DMS53 (cell line): Measurements from ENCODE around the gene CLDND1.

Experiments
- DNase-seq: peaks from one replicate; lab custom pipeline; 2025; lab: John Stamatoyannopoulos, UW

CLDND1 gene

DNA sequence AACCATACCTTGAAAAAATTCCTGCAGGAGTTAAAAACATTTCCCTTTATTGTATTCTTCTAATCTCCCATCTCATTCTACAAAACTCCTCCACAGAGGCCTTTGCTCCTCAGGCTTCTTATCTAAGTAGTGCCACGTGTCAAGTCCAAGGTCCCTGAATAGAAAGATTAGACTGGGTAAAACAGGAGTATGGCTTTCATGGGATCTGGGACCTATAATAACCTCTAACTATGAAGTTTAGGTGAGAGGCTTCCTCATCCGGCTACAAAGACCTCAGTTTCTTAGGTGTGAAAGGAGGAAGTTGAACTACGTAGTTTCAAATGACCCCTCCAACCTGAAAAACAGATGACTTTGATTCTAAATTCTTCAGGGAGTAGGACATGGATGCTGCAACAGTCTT lies 29.1 kb upstream of the CLDND1 start:
- no peak for DNase-seq

- DNase-seq, result no peak
Measured at GRCh38 chr3:98551236-98551635, 28.5 kb upstream of the CLDND1 start.

DNA sequence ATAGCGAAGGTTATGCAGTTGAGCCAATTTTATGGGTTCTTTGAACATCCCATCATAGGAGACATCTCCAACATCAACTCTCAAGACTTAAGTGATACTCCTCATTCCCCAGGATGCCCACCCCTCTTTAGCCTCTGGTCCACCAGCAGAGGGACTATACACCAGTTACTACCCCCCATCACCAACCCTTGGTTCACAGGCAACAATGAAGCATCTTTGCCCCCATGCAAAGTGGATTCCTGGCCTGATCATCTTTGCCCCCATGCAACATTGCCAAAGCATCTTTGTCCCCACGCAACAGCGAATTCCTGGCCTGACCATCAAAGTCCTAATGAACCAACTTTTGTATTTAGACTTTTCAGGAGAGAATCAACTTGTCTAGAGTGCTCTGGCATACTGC lies 28.1 kb upstream of the CLDND1 start:
- no peak for DNase-seq

GRCh38 chr3:98548544-98548943 lies 25.8 kb upstream of the CLDND1 start:
- no peak for DNase-seq

DNA sequence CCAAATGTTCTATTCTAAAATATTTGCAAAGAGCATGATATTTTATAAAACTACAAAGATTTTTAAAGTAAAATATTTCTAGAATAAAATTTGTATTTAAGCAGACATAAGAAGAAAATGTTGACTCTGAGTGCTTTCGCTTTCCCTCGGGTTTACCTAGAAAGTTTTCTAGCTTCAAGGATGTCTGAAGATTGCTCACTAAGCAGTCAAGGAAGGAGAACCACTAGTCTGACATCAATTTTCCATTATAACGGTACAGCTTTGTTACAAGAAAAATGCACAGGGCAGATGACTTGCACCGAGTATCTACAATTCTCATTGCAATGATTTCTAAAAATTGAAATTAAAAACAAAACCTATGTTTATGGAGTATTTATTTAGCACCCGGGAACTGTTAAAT lies 23.2 kb upstream of the CLDND1 start:
- DNase-seq, result no peak

DNA sequence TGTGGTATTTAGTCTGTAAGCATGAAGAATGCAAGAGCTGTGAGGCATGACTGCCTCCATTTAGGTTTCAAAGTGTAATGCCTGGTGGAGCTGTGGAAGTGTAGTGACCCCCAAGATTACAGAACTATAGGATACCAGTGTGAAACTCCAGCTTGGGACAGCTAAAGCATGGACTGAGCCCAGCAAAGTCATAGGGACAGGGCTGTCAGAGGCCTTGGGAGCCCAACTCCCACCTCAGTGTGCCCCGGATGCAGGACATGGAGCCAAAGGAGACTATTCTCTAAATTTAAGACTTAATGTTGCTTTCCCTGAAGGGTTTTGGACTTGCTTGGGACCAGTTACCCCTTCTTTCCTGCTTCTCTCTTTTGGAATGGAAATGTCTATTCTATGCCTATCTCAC lies 19.9 kb upstream of the CLDND1 start:
- DNase-seq, result no peak

DNA sequence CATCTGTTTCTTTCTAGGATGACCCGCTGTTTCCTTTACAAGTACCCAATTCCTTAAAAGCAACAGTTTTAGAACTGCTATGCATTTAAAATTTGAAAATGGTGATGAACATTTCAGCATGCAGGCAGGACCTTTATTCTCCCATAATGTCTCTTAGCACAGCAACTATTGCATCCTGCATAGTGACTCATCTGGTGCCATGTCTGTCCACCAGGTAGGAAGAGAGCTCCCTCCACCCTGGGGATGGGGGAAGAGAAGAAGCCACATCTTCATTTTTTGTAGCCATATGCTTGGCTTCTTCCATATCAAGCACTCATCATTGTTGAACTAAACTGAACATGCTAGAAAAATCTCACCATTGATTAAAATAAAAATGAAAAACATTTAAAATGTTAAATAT lies 19.0 kb upstream of the CLDND1 start:
- peak; percentile 5 for DNase-seq

DNA sequence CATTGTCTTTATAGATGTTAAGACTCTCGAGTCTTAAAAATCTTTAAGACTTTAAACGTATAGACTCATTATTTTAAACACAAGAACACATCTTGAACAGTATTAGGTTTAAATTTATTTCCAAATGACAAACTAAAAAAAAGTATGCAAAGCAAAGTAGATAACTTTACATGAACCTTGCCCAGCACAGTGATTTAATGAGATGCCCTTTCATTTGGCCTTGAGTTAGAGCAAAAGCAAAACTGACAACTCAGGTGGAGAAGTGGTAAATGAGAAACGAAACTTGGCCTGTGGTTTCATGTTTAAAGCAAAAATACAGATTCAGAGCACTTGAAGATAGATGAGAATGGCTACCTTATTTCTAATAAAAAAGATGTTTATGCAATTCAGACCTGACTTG lies 17.6 kb upstream of the CLDND1 start:
- no peak for DNase-seq

GRCh38 chr3:98536456-98537017 lies 13.8 kb upstream of the CLDND1 start:
- DNase-seq, result no peak

- no peak for DNase-seq
Measured at GRCh38 chr3:98534734-98535133, 12.0 kb upstream of the CLDND1 start.

DNA sequence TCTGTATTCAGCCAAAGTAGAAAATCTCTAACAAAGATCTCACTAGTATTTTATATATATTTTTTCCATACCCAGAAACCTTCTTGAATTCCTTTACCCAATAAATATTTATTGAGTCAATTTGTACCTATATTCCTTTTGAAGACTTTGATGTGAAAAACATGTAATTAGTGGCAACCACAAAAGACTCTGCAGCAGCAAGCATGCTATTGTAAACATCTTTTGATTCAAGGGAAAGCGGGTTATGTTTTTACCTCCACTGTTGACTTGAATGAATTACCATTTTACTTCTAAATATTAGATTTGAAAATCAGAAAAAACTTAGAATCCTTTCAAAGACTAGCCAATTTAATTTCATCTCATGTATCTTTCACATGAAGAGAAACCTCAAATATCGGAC lies 11.5 kb upstream of the CLDND1 start:
- DNase-seq, result no peak

DNA sequence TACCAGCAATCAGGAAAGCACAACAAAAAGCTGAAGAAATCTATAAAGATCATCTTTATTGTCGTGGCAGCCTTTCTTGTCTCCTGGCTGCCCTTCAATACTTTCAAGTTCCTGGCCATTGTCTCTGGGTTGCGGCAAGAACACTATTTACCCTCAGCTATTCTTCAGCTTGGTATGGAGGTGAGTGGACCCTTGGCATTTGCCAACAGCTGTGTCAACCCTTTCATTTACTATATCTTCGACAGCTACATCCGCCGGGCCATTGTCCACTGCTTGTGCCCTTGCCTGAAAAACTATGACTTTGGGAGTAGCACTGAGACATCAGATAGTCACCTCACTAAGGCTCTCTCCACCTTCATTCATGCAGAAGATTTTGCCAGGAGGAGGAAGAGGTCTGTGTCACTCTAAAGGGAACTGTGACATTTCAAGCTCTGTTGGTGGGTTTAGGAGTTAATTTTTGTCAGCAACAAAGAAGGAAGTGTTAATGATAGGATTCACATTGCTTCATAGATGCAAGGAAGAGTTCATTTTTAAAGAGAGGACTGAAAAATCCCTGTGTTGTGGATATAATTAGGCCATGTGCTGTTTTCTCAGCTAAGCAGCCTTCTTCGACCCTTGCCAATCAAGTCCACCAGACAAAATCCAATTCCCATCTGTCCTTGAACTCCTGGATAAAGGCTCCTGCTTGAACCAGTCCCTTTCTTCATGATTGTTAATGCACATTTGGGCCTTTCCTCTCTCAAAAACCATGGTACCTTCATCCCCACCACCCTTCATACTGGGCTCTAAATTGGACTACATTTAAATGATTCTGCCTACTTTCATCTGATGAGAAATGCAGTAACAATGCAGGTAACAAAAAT lies 10.2 kb upstream of the CLDND1 start:
- no peak for DNase-seq

DNA sequence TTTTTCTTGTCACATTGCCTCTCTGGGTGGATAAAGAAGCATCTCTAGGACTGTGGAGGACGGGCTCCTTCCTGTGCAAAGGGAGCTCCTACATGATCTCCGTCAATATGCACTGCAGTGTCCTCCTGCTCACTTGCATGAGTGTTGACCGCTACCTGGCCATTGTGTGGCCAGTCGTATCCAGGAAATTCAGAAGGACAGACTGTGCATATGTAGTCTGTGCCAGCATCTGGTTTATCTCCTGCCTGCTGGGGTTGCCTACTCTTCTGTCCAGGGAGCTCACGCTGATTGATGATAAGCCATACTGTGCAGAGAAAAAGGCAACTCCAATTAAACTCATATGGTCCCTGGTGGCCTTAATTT lies 9.6 kb upstream of the CLDND1 start:
- no peak for DNase-seq

GRCh38 chr3:98531622-98532274 lies 9.0 kb upstream of the CLDND1 start, which contains the start of gene GPR15:
Gene GPR15 (plus strand): TSS chr3:98531978. CDS start chr3:98532034, 56 bp downstream.
- DNase-seq, result no peak

- DNase-seq, result no peak
Measured at GRCh38 chr3:98530676-98531075, 8.0 kb upstream of the CLDND1 start.

GRCh38 chr3:98529856-98530459 lies 7.3 kb upstream of the CLDND1 start:
- DNase-seq, result no peak

GRCh38 chr3:98528474-98529346 lies 6.0 kb upstream of the CLDND1 start:
- no peak for DNase-seq

GRCh38 chr3:98525494-98525893 lies 2.8 kb upstream of the CLDND1 start:
- DNase-seq, result no peak

DNA sequence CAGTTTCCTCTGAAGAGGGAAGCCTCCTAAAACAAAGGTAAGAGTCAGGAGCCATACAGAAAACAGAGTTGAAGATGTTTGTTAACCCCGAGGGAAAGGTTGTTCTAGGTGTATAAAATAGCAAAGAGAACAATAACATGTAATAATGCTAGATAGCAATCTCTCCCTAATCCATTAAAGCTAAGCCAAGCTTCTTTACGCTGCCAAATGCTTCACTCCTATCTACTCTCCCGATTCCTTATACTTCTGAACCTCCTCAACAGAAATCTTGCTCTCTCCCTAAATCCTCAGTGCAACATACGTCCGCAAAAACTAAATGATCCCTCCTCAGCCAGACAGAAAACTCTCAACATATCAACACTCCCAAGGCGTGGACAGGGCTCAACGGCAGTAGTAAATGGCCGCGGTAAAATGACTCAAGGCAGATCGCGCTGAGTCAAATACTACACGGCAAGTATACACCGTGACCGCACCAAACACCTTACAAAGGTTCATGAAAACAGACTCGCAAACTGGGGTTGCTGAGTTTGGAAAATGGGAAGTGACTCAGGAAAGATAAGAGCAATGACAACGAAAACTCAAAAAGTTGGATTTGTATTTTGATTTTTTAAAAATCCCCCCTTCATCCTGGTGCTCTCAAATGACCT lies 682 bp downstream of the CLDND1 start:
- peak; percentile 55 for DNase-seq

DNA sequence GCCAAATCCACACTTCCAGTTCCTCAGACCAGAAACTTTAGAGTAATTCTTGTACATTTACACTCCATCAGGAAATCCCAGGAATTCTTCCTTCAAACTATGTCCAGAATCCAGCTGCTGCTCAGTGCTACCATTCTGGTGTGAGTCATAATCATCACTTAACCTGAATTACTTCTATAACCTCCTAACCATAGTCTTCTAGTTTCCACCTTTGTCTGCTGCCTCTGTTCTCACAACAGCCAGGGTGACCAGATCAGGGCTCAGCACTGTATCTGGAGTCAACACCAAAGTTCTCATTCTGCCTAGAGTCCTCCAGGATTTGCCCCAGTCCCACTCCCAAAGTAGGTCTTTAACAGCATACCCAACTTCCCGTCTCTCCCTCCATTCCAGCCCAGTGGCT lies 3.4 kb downstream of the CLDND1 start:
- no peak for DNase-seq

DNA sequence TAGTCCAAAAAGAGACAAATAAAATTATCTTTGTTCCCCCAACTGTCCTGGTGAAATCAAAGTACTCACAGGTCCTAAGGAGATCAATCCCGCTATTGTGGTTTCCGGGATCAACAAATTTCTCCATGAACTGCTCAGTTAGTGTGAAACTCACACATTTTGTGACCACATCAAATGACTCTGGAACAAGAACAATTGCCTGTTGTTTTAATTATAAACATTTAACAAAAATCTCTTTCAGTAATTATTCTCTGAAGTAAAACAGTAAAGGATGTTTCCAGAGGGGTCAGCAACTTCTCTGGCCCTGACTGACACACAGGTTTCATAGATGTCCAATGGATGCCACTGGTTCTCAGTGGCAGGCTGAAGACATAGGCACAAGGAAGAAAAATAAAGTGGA lies 3.9 kb downstream of the CLDND1 start:
- no peak for DNase-seq
